HCT116 (cell line): ENCODE measurements around the gene FAM110D. TPM values are rescaled to one million over a fixed set of nuclear protein-coding genes. Genes with fewer than 3 reads are reported as not detected.
A peak's percentile ranks its signal among the peaks of the same experiment; 100 is the strongest.

Source experiments
- ATAC-seq: fragments of 200-7000 bp; cut with Tn5 transposase; 2 replicates; pipeline ENCODE4 v1.9.1; 2020; ENCODE audit warnings: mild to moderate bottlenecking, moderate library complexity
- BruUV-seq: library from RNA; stranded (reverse); fragments of 400-500 nt; replicated peaks from 2 replicates; lab custom pipeline; 2021; lab: Mats Ljungman, UMichigan
- CTCF ChIA-PET: fragments of 300-600 bp; sonication (Branson Sonifier 250); formaldehyde crosslinking; loops from one replicate; lab custom pipeline; 2021; ENCODE audit warnings: antibody characterized with exemption; lab: Charles Lee
- POLR2A ChIA-PET: fragments of 300-600, 350-600 bp; sonication (Branson Sonifier 250); formaldehyde crosslinking; loops from one replicate; lab custom pipeline; 2021; ENCODE audit warnings: antibody characterized with exemption; lab: Charles Lee
- RAD21 ChIA-PET, 2 experiments: fragments of 300-600 bp; sonication (Branson Sonifier 250); formaldehyde crosslinking; loops; one replicate each; lab custom pipeline; 2023; ENCODE audit warnings: low total read pairs in 2 of 2; ENCODE audit not compliant: uncharacterized antibody in 2 of 2, unreplicated experiment in 2 of 2, low non-redundant PET in 1 of 2; lab: Charles Lee
- DNase-seq: peaks from one replicate; pipeline ENCODE4 v3.0.0-alpha.2; 2010; ENCODE audit warnings: low read depth, low spot score
- H2AFZ ChIP-seq: fragments of 200-600 bp; shearing (Covaris generic), sonication (generic); 2 replicates; pipeline ENCODE4 v1.6.1; 2017; ENCODE audit warnings: low read depth, mixed run types, mixed read lengths, antibody characterized with exemption, low read length; ENCODE audit not compliant: poor library complexity, severe bottlenecking
- H3K27ac ChIP-seq: 2 replicates; pipeline ENCODE4 v1.5.1; 2012; ENCODE audit warnings: low read depth, low read length
- H3K27me3 ChIP-seq: fragments of 200-600 bp; sonication (generic); 2 replicates; pipeline ENCODE4 v1.6.1; 2016; ENCODE audit warnings: mixed run types, low read length, mixed read lengths; ENCODE audit not compliant: insufficient read depth
- H3K36me3 ChIP-seq, 2 experiments: fragments of 200-500 bp in 1 of 2; fragments of 200-600 bp in 1 of 2; sonication (Bioruptor generic) in 1 of 2; sonication (generic) in 1 of 2; 2 replicates each; pipeline versions ENCODE4 v1.5.1 to v1.6.1; 2014 to 2016; ENCODE audit warnings: low read length in 2 of 2, inconsistent platforms in 1 of 2, mixed read lengths in 1 of 2, mixed run types in 1 of 2; ENCODE audit not compliant: insufficient read depth in 2 of 2, control insufficient read depth in 1 of 2
- H3K4me1 ChIP-seq, 2 experiments: fragments of 200-600 bp in 1 of 2; sonication (generic) in 1 of 2; 2 replicates each; pipeline versions ENCODE4 v1.5.1 to v1.6.1; 2012 to 2017; ENCODE audit warnings: low read length in 2 of 2, inconsistent platforms in 1 of 2, mild to moderate bottlenecking in 1 of 2, mixed read lengths in 1 of 2, mixed run types in 1 of 2, moderate library complexity in 1 of 2; ENCODE audit not compliant: insufficient read depth in 2 of 2, control insufficient read depth in 1 of 2
- H3K4me2 ChIP-seq: fragments of 200-600 bp; sonication (generic); 2 replicates; pipeline ENCODE4 v1.6.1; 2017; ENCODE audit warnings: mixed run types, low read length, mixed read lengths
- H3K4me3 ChIP-seq, 2 experiments: fragments of 200-600 bp in 1 of 2; sonication (generic) in 1 of 2; replicated peaks in 1 of 2; 2 replicates each; pipeline ENCODE4 v1.5.1; 2011 to 2016; ENCODE audit warnings: low read length in 2 of 2, control low read depth in 1 of 2, low read depth in 1 of 2, mild to moderate bottlenecking in 1 of 2, mixed read lengths in 1 of 2, mixed run types in 1 of 2
- H3K79me2 ChIP-seq: fragments of 200-600 bp; sonication (generic); 2 replicates; pipeline ENCODE4 v1.6.1; 2017; ENCODE audit warnings: mild to moderate bottlenecking, mixed run types, low read length, moderate library complexity, mixed read lengths; ENCODE audit not compliant: insufficient read depth
- H3K9ac ChIP-seq: fragments of 200-600 bp; sonication (generic); 2 replicates; pipeline ENCODE4 v1.6.1; 2016; ENCODE audit warnings: low read length, mixed read lengths
- H3K9me2 ChIP-seq: fragments of 200-600 bp; sonication (generic), shearing (Covaris generic); 2 replicates; pipeline ENCODE4 v1.6.1; 2017; ENCODE audit warnings: mixed run types, mild to moderate bottlenecking, moderate library complexity; ENCODE audit not compliant: insufficient read depth
- H3K9me3 ChIP-seq, 2 experiments: fragments of 200-500 bp in 1 of 2; fragments of 200-600 bp in 1 of 2; sonication (Bioruptor generic) in 1 of 2; sonication (generic) in 1 of 2; 2 replicates each; pipeline ENCODE4 v1.6.1; 2014 to 2017; ENCODE audit warnings: low read length in 2 of 2, mixed read lengths in 2 of 2, inconsistent platforms in 1 of 2, low read depth in 1 of 2, mild to moderate bottlenecking in 1 of 2, mixed run types in 1 of 2, moderate library complexity in 1 of 2; ENCODE audit not compliant: control insufficient read depth in 1 of 2, insufficient read depth in 1 of 2
- H4K20me1 ChIP-seq: fragments of 200-600 bp; sonication (generic), shearing (Covaris generic); 2 replicates; pipeline ENCODE4 v1.6.1; 2017; ENCODE audit warnings: mixed run types, mild to moderate bottlenecking, moderate library complexity; ENCODE audit not compliant: insufficient read depth
- ATF3 ChIP-seq: IDR thresholded peaks from 2 replicates; pipeline ENCODE4 v1.6.1; 2012
- CBX3 ChIP-seq: IDR thresholded peaks from 2 replicates; pipeline ENCODE4 v1.6.1; 2012; ENCODE audit warnings: low read depth
- EZH2 ChIP-seq: fragments of 200-600 bp; sonication (generic); IDR thresholded peaks from 2 replicates; pipeline ENCODE4 v1.6.1; 2017; ENCODE audit warnings: antibody characterized with exemption, mixed run types
- JUND ChIP-seq: IDR thresholded peaks from 2 replicates; pipeline ENCODE4 v1.6.1; 2012
- POLR2AphosphoS5 ChIP-seq: IDR thresholded peaks from 2 replicates; pipeline ENCODE4 v1.6.1; 2011; ENCODE audit warnings: mild to moderate bottlenecking, low read depth, low read length, moderate library complexity
- RAD21 ChIP-seq: IDR thresholded peaks from 2 replicates; pipeline ENCODE4 v1.6.1; 2012; ENCODE audit warnings: low read depth, mild to moderate bottlenecking
- SP1 ChIP-seq: IDR thresholded peaks from 2 replicates; pipeline ENCODE4 v1.6.1; 2012; ENCODE audit warnings: low read depth
- SRF ChIP-seq: IDR thresholded peaks from 2 replicates; pipeline ENCODE4 v1.6.1; 2012; ENCODE audit warnings: low read depth
- TCF7L2 ChIP-seq: IDR thresholded peaks from 2 replicates; pipeline ENCODE4 v1.7.0; 2011; ENCODE audit warnings: borderline replicate concordance, inconsistent platforms; ENCODE audit not compliant: insufficient read depth, insufficient read length; ENCODE audit errors: extremely low read depth
- ZFX ChIP-seq: fragments of 450-650 bp; IDR thresholded peaks from 2 replicates; pipeline ENCODE4 v1.6.1; 2017
- intact Hi-C: fragments of 100-400 bp; cut with micrococcal nuclease; formaldehyde crosslinking; loops from 2 replicates; pipeline ENCODE4 v1.10.0; 2022
- total RNA-seq: library from RNA; stranded (reverse); gene quantifications from one replicate; pipeline ENCODE4 v1.2.1, GENCODE V29; 2021; ENCODE audit not compliant: unreplicated experiment
- TF ChIP-seq, protein P1 (sequence below): IDR thresholded peaks from 2 replicates; pipeline ENCODE4 v1.6.1; 2012; ENCODE audit warnings: low read depth
- TF ChIP-seq, protein P2 (sequence below): IDR thresholded peaks from 2 replicates; pipeline ENCODE4 v1.6.1; 2012
- TF ChIP-seq, protein P3 (sequence below), 3 experiments: fragments of 200-600 bp in 1 of 3; sonication (generic) in 1 of 3; IDR thresholded peaks in 2 of 3; conservative IDR thresholded peaks in 1 of 3; 2 replicates each; pipeline ENCODE4 v1.5.1; 2012 to 2017; ENCODE audit warnings: low read depth in 2 of 3, low read length in 2 of 3, antibody characterized with exemption in 1 of 3, borderline replicate concordance in 1 of 3, control low read depth in 1 of 3, mild to moderate bottlenecking in 1 of 3, mixed read lengths in 1 of 3, mixed run types in 1 of 3, moderate library complexity in 1 of 3; ENCODE audit not compliant: insufficient read depth in 1 of 3

FAM110D gene
- total RNA-seq, 1 experiment from 2014 or later = 0.34 TPM

DNA sequence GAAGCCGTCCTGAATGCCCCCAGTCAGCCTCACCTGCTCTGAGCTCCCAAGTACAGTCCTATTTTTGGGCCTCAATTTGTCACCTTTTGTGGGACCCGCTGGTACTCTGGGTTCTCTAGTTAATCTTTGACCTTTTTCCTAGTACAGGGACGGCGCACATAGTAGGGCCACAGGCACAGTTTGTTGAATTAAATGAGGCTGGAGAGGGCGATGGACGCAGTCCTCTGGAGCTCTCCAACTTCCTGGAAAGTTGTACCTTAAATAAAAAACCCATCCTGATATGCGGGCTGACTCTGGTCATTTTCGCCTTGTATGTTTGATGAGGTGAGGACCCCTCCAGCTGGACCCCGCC lies 4.8 kb downstream of the FAM110D start:
- Histone ChIP-seq H3K4me2 (peak overlapping the region; percentile 90), H3K4me3 (peak overlapping the region; percentile 21 to 54; a peak in 3 of 4 replicates), H3K27ac (no peak overlapping the region; the same call in 1 of the 2 replicates), H2AFZ (peak overlapping the region; percentile 59), H3K9me3 (no peaks in the 10 kb centered on the region), H3K4me1 (peaks cover 11 to 40% of the 10 kb centered on the region in 2 experiments), H3K79me2 (no peaks in the 10 kb centered on the region), H3K9me2 (no peaks in the 10 kb centered on the region), H3K27me3 (no peaks in the 10 kb centered on the region), H3K36me3 (no peaks in the 10 kb centered on the region), H3K9ac (peak overlapping the region; percentile 60), H4K20me1 (no peaks in the 10 kb centered on the region)
- POLR2A ChIA-PET = no interaction called here
- intact Hi-C loops = no loop called here
- RAD21 ChIA-PET = no interaction called here
- CTCF ChIA-PET = interaction anchor here (0.9 kb wide), 1 partner anchor 127 kb away, joined by 3 read pairs; no protein-coding TSS in a partner anchor
- no TSS peak for BruUV-seq
- TF ChIP-seq POLR2AphosphoS5 = no peak
- no peak for TF ChIP-seq SRF
- DNase-seq = no peak
- no peak for ATAC-seq

GRCh38 chr1:26164036-26164860 lies 5.4 kb downstream of the FAM110D start:
- peak overlapping the region; percentile 60 for H3K9ac ChIP-seq

More at GRCh38 chr1:26164036-26164860, 5.4 kb downstream of the FAM110D start:
- no peaks in the 10 kb centered on the region for H3K27me3 ChIP-seq
- H3K27ac ChIP-seq = peak overlapping the region; percentile 31; the same call in 1 of the 2 replicates
- no peaks in the 10 kb centered on the region for H3K79me2 ChIP-seq
- TF ChIP-seq TCF7L2 (no peak), RAD21 (no peak), CBX3 (no peak), EZH2 (no peak), ATF3 (no peak), JUND (no peak), SP1 (no peak), POLR2AphosphoS5 (no peak), ZFX (peak; percentile 40; the same call in 1 of the 2 replicates)
- TF ChIP-seq, protein P1, sequence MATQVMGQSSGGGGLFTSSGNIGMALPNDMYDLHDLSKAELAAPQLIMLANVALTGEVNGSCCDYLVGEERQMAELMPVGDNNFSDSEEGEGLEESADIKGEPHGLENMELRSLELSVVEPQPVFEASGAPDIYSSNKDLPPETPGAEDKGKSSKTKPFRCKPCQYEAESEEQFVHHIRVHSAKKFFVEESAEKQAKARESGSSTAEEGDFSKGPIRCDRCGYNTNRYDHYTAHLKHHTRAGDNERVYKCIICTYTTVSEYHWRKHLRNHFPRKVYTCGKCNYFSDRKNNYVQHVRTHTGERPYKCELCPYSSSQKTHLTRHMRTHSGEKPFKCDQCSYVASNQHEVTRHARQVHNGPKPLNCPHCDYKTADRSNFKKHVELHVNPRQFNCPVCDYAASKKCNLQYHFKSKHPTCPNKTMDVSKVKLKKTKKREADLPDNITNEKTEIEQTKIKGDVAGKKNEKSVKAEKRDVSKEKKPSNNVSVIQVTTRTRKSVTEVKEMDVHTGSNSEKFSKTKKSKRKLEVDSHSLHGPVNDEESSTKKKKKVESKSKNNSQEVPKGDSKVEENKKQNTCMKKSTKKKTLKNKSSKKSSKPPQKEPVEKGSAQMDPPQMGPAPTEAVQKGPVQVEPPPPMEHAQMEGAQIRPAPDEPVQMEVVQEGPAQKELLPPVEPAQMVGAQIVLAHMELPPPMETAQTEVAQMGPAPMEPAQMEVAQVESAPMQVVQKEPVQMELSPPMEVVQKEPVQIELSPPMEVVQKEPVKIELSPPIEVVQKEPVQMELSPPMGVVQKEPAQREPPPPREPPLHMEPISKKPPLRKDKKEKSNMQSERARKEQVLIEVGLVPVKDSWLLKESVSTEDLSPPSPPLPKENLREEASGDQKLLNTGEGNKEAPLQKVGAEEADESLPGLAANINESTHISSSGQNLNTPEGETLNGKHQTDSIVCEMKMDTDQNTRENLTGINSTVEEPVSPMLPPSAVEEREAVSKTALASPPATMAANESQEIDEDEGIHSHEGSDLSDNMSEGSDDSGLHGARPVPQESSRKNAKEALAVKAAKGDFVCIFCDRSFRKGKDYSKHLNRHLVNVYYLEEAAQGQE = no peak
- TF ChIP-seq, protein P2, sequence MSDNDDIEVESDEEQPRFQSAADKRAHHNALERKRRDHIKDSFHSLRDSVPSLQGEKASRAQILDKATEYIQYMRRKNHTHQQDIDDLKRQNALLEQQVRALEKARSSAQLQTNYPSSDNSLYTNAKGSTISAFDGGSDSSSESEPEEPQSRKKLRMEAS = no peak
- TF ChIP-seq, protein P3, sequence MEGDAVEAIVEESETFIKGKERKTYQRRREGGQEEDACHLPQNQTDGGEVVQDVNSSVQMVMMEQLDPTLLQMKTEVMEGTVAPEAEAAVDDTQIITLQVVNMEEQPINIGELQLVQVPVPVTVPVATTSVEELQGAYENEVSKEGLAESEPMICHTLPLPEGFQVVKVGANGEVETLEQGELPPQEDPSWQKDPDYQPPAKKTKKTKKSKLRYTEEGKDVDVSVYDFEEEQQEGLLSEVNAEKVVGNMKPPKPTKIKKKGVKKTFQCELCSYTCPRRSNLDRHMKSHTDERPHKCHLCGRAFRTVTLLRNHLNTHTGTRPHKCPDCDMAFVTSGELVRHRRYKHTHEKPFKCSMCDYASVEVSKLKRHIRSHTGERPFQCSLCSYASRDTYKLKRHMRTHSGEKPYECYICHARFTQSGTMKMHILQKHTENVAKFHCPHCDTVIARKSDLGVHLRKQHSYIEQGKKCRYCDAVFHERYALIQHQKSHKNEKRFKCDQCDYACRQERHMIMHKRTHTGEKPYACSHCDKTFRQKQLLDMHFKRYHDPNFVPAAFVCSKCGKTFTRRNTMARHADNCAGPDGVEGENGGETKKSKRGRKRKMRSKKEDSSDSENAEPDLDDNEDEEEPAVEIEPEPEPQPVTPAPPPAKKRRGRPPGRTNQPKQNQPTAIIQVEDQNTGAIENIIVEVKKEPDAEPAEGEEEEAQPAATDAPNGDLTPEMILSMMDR (IDR thresholded peaks at IDR 0.05 in 2 of 3, conservative IDR thresholded peaks at IDR 0.05 in 1 of 3; ENCODE audit: borderline replicate concordance in 1 of 3, insufficient read depth in 1 of 3, low read depth in 2 of 3, low read length in 2 of 3) = peak in 2 of 3 experiments; percentile 43 to 61; a peak in 4 of 6 replicates
- TF ChIP-seq, all 23 proteins: peak for 2
- BruUV-seq = no TSS peak
- ATAC-seq (peak; percentile 79), DNase-seq (no peak)
- Histone ChIP-seq H3K4me3 (peak overlapping the region; percentile 37 to 54), H3K4me2 (peak overlapping the region; percentile 90), H2AFZ (peak overlapping the region; percentile 85), H3K9me3 (no peaks in the 10 kb centered on the region), H3K36me3 (no peaks in the 10 kb centered on the region), H3K4me1 (peaks cover 11 to 38% of the 10 kb centered on the region in 2 experiments), H3K9me2 (no peaks in the 10 kb centered on the region), H4K20me1 (no peaks in the 10 kb centered on the region)
- ChIA-PET POLR2A (no interaction called here), CTCF (interaction anchor here (0.9 to 1.3 kb wide), 3 partner anchors 13 to 129 kb away, joined by 3 to 7 read pairs (median 3); partner anchors contain the start of gene CNKSR1), RAD21 (no interaction called here)
- intact Hi-C loops = no loop called here
